Measurements from ENCODE around the gene PLK3.
A peak's percentile ranks its signal among the peaks of the same experiment; 100 is the strongest.
"Not testable (repeated sequence)": the region's sequence is repeated elsewhere in the genome, so short reads cannot be mapped to it uniquely, and the experiment has no call there.

PLK3 gene

DNA sequence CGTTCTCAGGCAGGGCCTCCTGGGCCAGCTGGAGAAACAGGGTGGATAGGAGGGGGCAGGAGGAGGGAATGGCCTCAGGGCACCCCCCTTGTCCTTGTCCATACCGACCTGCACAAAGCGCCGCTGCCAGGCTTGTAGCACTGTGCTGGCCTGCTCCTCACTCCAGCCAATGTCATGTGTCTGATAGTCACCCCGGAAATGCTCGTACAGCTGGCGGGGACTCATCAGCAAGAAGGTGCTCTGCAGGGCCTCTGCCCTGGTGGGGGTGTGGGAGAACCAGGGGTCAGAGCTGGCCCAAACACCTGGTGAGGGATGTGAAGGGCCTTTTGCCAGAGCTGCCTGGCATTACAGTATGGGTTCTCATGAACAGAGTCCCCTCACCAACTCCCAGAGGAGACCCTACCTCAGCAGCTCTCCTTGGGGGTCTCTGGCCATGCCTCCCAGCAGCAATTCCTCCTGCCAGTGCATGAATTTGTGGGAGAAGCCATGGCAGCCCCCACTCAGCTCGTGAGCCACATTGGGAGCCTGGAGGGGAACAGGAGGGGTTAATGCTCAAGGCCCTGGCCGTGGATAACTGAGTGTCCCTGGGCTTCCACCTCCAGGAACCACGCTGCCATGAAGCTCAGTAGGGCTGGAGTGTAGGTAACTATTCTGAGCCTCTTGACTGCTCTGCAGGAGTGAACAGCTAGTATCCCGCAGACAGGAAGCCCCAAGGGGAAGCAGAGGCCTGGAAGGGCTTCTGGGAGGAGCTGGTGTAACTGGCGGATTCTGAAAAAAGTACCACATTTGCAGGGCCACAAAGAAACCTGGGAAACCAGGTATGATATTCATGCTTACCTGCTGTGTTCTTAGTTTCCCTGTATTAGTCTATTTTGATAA lies 29.6 kb downstream of the PLK3 start:
- no peak for DNase-seq

DNA sequence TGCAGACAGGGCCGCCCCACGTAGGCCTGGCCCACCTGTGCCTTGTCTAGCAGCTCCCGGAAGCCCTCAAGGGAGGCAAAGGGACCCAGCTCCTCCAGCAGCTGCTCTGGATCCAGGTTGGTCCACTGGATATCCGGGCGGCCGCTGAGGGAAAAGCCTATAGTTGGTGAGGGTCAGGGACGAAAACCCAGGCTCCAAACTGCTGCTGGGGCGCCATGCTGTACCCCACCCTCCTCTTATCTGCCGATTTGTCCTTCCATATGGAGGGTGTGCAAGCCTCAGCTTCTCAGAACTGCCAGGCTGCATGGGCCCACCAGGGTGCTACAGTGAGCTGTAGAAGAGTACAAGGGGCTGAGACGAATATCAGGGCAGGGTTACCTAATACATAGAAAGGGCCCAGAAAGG lies 30.7 kb downstream of the PLK3 start:
- no peak for DNase-seq

DNA sequence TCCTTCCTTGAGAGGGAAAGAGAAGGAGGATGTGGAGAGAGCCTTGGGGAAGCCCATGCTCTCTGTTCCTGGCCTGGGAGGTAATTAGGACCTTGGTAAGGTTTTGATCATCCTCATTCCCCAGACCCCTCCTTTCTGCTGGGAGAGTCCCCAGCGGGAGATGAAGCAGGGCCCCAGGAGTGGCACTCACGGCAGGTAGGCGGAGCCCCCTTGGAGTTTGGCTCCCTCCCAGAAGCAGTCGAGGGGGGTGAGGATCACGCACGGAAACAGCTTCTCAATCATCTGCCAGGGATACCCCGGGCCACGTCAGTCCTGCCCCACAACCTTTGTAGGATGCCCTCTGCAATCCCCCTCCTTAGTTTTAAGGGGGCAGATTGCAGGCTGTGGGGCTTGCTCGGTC lies 31.3 kb downstream of the PLK3 start:
- peak; percentile 39 for DNase-seq

DNA sequence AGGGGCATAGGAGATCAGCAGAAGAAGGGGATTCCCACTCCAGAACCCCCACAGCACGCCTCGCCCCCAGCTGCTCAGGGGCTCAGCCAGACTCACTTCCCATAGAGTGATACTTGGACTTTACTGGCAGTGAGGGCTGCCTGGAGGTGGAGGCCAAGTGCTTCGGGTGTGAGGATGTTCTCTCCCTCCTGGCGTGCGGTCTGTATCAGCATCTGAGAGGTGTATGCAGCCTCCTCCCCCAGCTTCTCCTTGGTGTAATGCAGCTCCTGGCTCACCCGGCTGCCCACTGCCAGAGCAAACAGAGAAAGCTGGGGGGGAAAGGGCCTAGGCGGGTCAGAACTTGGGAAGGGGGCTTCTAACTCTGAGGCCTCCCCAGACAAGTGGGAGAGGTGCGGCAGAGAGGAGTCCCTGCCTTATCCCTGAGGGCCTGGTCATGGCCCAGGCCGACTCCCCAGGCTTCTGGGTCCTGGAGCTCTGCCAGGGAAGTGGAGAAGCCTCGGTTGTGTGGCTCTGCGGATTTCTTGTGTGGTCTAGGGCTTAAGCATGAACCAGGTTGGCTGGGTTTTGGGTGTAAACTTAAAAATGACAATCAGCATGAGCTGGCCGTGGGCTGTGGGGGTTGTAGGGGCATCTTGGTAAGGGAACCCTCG lies 32.0 kb downstream of the PLK3 start:
- DNase-seq: no peak

DNA sequence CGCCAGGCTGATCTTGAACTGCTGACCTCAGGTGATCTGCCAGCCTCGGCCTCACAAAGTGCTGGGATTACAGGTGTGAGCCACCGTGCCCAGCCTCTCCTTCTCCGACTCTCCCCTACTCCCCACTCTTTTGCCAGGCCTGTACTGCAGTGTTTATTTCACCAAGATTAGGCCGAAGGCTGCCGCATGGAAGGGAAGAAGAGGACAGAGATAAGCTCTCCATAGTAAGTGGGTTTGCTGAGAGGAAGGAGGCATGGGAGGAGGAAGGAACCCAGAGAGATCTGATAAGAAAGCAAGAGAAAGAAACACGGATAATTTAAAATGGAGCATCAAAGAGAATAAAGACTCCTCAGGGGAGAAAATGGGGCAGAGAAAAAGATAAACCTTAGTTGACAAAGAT lies 34.2 kb downstream of the PLK3 start:
- DNase-seq: no peak

DNA sequence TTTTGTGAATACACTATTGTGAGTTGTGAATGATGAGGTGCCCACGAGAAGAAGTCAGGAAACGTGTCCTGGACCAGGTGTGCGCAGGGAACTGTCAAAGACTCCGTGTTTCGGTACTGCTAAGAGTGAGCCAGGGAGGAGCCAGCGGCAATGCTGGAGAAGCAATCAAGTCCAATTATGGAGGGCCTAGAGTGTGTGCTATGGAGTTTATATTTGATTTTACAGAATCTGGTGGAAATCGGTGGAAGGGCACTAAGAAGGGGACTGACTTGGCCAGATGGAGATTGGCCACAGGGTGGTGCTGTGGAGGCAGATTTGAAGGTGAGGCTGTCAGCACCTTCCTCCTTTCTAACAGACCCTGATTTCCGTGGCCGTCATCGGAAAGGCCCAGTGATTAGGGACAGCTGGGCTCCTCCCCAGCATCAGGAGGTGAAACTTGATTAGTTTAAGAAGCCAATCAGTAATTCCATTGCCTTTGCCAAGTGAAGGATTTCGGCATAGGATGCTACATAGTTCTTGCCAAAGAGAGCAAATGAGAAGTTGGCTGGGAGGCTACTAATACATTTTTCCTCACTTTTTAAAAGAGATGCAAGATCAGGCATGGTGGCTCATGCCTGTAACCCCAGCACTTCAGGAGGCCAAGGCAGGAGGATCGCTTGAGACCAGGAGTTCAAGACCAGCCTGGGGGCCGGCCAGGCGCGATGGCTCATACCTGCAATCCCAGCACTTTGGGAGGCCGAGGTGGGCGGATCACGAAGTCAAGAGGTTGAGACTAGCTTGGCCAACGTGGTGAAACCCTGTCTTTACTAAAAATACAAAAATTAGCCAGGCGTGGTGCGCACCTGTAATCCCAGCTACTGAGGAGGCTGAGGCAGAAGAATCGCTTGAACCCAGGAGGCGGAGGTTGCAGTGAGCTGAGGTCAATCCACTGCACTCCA lies 35.8 kb downstream of the PLK3 start:
- peak; percentile 75 for DNase-seq

DNA sequence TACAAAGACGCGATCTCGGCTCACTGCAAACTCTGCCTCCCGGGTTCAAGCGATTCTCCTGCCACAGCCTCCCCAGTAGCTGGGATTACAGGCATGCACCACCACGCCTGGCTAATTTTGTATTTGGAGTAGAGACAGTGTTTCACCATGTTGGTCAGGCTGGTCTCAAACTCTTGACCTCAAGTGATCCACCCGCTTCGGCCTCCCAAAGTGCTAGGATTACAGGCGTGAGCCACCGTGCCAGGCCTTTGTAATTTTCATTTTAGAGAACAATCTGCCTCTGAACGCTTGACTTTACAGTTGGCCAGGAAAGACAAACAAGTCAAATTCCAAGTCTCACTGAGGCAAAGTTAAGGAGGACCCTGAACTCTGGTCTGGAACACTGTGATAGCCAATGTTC lies 38.1 kb downstream of the PLK3 start:
- not testable (repeated sequence) for DNase-seq

GRCh38 chr1:44839576-44839975 lies 39.4 kb downstream of the PLK3 start:
- DNase-seq: no peak

GRCh38 chr1:44842486-44842861 lies 42.3 kb downstream of the PLK3 start:
- no peak for DNase-seq

- DNase-seq: peak; percentile 81
Measured at GRCh38 chr1:44842862-44843655, 42.9 kb downstream of the PLK3 start, which contains the start of gene PTCH2. PTCH2 (minus strand) TSS chr1:44843253; CDS start chr1:44842932, 321 bp downstream.

GRCh38 chr1:44846985-44847384 lies 46.8 kb downstream of the PLK3 start:
- DNase-seq: no peak

DNA sequence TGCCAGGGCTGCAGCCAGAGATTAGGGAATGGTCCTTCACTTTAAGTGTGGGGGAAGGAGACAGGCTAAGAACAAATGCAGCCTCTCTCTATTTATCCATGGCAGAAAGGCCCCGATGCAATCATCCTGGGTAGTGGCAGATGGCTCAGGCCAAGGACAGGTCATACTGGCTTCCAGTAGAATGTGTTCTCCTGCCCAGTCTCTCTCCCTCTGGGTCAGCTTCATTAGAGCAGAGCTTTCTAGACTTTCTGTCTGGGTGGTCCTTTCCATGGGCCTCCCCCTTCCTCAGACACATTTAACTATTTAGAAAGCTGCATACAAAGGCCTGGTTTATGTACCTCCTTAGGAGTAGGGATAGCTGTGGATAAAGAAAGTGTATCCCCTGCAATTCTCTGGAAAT lies 47.7 kb downstream of the PLK3 start:
- no peak for DNase-seq

DNA sequence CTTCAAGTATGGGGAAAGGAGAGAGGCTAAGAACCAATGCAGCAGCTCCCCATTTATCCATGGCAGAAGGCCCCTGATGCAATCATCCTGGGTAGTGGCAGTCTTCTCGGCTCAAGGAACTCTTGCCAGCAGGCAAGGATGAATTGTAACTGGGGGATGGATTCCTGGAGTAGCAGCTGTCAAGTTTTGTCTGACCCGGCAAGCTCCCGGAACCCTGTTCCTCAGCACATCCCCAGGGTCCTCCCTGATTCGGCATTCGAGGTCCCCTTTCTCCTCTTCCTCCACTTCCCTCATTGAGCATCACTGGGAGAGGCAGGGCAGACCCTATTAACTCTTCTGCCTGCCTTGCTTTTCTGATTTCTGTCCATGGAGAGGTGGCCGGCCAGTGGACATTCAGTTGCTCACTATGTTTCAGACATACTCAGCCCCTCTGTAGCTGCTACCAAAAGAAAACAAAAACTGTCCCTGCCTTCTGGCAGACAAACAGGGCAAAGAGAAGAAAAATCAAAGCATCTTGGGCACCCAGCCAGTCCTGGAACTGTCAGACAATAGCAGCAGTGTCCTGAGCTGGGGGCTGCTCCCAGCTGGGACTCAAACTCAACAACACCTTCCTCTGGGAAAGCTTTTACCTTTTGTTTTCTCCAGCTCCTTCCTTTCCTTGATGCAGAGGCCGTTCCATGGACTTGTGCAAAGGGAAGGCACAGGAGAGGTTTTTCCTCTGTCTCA lies 48.4 kb downstream of the PLK3 start:
- no peak for DNase-seq

DNA sequence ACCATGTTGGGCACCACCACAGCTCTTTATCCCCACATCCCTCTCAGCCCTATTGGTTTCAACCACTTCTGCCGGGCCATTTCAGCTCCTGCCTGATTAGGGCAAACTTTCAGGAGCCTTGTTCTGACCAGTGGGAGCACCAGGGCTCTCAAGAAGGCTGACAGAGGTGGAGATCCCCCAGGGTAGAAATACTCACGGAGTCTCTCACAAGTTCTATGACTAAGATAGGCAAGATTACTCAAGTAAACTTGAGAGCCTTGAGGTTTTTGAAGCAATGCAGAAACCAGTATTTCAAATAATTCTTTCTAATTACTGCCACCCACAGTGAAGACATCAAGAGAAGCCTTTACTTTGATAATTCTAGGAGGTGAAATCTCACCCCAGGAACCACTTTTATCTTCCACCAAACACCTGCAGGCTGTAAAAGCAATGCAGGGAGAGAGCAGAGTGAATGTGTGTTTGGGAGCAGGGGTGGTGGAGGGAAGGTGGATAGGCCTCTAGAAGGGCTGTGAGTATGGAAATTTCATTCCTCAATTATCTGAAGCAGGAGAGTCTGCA lies 49.5 kb downstream of the PLK3 start:
- DNase-seq: no peak

- DNase-seq: no peak
Measured at GRCh38 chr1:44851308-44851707, 51.1 kb downstream of the PLK3 start.

GRCh38 chr1:44853201-44853600 lies 53.0 kb downstream of the PLK3 start:
- DNase-seq: no peak

DNA sequence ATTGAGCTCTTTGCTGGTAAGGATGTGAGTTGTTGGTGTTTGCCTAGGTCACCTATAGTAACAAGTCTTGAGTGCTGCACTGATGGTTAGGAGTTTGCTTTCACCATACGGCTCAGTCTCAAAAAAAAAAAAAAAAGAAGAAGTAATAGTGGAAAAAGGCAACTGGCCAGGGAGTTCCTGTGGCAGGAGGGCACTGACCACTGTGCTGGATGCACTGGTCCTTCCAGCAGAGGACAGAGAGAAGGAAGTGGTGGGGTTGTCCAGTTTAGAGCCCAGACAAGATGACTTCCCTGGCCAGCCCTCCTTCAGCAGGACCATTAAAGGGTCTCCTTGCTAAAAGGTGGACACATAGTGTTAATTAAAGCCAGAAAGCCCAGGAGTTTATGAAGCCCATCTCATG lies 54.8 kb downstream of the PLK3 start:
- no peak for DNase-seq
